OCI-LY3 (cell line): Measurements from ENCODE around the gene HPS6.

ENCODE experiments used
- CTCF ChIP-seq: fragments of 200-600, 300-600 bp; sonication (generic); IDR thresholded peaks from 2 replicates; pipeline ENCODE4 v1.5.1; 2014; ENCODE audit warnings: antibody characterized with exemption, low read length, low read depth
- EZH2phosphoT487 ChIP-seq: fragments of 200-600 bp; shearing (Covaris generic); IDR thresholded peaks from 2 replicates; pipeline ENCODE4 v1.6.1; 2018; ENCODE audit warnings: antibody characterized with exemption, mixed run types, low read depth

- TF ChIP-seq CTCF (no peak), EZH2phosphoT487 (no peak)
These were observed 47.9 kb upstream of the HPS6 start for GRCh38 chr10:102017295-102017694.
